GM19467 (cell line): ENCODE measurements around the gene SBF1.
"Not testable (repeated sequence)": the region's sequence is repeated elsewhere in the genome, so short reads cannot be mapped to it uniquely, and the experiment has no call there.

Experiments used
- ATAC-seq: cut with Tn5 transposase; IDR thresholded peaks from one replicate; pipeline ENCODE4 v1.9.1; 2021; ENCODE audit warnings: mild to moderate bottlenecking, moderate library complexity; ENCODE audit not compliant: unreplicated experiment

SBF1 gene

DNA sequence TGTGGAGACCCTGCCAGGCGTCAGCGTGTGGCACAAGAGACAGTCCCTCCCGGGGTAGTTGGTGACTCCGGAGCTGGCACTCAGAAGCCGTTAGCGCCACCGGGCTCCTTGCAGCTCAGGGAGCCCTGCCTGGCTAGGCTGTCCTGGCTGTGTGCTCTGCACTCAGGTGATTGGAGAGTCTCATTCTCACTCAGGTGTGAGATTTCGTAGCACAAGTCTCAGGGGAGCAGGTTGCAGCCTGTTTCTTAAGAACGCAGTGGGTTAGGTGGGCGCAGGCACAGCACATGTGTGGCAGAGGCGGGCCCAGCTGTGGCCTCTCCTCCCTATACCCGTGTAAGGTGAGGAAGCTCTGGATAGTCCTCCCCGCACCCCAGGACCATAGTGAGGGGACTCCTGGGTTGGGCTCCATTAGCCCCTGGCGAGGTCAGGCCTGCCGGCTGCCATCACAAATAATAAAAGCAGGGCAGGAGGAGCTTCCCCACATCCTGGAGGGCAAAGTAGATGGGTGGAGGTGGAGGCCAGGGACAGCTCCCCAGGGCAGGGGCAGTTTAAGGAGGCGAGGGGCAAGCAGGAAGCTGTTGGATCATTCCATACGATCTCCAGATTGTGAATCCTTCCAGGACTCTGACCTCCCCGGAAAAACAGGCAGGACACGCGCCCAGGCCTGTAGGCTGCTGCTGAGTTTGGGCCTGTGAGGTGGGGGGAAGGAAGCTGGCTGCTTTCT, 39.4 kb downstream of the SBF1 start:
- ATAC-seq = no peak

DNA sequence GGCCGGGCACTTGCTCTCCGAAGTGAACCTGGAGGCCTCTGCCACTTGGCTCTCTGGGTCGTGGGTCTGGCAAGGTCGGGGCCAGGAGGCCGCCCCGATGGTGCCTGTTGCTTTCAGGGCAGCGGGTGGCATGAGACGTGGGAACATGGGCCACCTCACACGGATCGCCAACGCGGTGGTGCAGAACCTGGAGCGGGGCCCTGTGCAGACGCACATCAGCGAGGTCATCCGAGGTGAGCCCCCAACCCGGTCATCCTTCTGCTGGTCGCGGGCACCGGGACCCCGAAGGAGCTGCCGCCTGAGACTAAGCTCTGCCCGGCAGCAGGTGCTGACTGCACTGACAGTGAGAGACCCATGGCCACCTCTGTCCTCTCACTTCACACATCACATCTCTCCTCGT, 40.0 kb downstream of the SBF1 start:
- no peak for ATAC-seq

DNA sequence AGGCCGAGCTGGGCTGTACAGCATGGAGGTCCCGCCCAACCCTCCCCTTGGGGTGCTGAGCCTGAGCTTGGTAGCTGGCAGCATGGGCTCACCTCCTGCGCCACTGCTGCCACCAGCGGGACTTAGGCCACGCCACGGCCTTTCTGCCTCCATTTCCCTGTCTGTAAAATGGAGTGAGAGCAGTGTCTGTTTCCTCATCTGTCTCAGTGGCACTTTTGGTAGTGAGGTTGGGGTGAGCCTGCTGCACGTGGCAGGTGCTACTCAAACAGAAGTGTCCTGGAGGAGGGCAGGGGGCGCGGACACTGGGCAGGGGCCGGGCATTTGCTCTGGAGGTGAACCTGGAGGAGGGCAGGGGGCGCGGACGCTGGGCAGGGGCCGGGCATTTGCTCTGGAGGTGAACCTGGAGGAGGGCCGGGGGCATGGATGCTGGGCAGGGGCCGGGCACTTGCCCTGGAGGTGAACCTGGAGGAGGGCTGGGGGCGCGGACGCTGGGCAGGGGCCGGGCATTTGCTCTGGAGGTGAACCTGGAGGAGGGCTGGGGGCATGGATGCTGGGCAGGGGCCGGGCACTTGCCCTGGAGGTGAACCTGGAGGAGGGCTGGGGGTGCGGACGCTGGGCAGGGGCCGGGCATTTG, 41.8 kb downstream of the SBF1 start:
- ATAC-seq = not testable (repeated sequence)

DNA sequence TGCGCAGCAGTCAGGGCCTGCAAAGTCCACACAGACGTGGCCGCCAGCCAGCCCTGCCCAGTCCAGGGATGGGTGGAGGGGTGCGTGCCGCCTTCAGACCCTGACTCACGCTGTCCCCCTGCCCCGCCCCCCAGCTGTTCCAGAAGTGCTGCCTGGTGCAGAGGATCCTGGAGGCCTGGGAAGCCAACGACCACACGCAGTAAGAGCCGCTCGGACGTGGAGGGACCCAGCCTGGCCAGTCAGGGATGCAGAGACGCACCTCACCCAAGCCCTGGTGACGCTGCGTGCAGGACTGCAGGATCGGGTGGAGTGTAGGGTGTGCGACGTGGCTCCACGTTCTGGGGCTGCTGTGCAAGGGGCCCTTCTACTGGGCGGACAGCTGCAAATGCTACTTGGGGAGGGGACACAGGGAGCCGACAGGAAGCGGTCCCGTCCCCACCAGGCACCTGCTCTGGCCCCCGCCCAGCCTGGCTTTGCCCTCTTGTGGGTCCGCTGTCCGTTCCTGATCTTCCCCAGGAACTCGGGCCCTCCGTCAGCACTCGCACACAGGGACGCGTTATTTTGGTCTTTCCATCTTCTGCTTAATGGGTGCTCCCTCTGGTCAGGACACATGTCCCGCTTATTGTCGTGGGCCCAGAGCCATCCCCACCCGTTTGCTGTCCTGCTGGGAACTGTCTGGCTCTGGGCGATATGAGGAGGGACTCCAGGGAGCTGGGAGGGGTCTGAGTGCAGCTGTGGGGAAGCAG, 42.5 kb downstream of the SBF1 start:
- no peak for ATAC-seq

DNA sequence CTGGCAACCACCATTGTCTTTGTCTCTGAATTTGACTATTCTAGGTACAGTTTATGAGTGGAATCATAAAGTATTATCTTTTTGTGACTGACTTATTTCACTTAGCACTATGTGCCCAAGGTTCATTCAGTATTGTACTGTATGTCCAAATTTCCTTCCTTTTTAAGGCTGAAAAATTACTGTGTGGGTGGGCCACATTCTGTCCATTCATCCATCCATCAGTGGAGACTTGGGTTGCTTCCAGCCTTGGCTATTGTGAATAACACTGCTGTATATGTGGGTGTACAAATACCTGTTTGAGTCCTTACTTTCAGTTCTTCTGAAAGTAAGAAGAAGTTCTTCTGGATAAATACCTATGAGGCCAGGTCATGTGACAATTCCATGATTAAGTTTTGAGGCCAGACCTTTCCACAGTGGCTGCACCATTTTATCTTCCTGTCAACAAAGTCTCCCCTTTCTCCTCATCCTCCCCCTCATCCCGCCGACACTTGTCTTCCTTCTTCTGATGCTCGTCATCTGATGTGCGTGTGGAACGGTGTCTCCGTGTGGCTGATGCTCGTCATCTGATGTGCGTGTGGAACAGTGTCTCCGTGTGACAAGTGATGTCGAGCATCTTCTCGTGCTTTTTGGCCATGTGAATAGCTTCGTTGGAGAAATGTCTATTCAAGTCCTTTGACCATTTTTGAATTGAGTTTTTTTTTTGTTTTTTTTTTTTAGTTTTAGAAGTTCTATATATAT, 49.5 kb downstream of the SBF1 start:
- ATAC-seq = no peak

DNA sequence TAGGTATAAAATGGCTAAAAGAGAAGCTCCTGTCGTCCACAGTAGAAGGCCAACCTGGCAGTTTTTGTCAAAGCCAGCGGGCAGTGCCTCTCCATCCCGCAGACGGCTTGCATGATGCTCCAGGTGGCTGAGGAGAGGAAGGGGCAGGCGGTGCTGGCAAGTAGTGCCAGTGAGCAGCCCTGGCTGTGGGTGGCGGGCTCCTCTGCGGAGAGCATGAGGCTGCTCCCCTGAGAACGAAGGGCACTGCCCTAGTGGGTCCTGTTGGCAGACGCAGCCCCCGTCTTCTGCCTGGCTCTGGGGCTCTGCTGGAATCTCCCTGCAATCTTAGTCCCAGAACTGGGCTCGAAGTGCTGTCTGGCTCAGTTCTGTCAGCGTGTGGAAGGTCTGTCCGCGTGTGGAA, 50.9 kb downstream of the SBF1 start:
- no peak for ATAC-seq

DNA sequence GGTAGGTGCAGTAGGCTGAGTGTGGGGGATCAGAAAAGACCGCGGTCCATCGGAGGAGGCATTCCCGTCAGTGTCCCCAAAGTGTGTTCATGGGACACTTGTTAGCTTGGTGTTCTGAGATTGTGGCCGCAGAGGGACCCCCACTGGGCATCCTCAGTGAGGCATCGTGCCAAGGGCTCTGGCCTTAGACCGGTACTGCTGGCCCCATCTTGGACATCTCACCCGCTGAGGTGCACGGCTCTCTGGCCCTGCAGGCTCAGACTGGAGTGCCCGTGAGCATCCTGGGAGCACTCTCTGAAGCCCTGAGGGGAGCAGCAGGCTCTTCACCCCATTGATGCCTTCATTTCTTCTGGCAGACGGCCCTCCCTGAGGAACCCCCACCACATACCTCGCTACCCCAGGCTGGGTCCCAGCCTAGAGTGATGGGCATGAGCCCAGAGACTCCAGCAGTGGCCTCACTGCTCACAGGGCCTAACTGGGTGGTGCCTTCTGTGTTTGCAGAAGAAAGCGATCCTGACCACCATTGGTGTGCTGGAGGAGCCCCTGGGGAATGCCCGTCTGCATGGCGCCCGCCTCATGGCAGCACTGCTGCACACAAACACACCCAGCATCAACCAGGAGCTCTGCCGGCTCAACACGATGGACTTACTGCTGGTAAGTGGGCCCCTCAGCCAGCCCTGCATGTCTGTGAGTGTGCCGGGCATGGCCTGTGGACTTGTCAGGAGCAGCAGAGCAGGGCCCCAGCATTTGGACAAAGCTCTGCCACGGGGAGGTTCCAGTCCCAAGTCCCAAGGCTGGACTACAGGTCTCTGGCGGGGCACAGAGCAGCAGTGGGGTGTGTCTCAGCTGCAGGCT, 51.6 kb downstream of the SBF1 start:
- no peak for ATAC-seq

DNA sequence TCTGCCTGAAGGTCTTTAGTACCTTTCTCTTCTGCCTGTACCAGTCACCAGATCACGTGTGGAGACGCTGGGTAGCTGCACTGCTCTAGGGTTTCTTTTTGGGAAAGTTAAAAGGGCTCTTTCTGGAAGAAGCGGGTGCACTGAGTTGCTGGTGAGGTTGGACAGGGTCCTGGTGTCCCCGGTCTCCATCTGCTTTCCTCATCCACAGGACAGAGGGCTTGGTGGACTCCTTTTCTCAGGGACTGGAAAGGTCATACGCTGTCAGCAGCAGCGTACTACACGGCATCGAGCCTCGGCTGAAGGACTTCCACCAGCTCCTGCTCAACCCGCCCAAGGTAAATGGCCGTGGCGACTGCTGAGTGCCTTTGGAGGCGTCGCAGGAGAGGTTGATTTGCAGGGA, 52.8 kb downstream of the SBF1 start:
- ATAC-seq = no peak

DNA sequence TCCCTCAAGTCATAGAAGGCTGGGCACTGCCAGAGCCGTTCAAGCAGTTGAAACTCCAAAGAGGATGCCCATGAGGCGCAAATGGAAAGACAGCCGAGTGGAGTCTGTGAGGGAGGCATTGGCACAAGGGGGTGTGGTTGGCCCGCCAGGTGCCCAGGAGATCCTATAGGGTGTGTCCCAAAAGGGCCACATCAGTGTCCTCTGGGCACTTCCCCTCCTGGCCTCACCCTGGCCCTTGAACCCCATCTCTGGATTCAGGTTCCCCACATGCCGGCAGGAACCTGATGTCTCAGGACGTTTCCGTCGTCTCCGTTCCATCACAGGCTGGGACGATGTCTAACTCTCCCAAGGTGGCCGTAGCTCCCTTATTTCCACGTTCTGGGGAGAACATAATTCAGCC, 54.3 kb downstream of the SBF1 start:
- ATAC-seq = no peak

DNA sequence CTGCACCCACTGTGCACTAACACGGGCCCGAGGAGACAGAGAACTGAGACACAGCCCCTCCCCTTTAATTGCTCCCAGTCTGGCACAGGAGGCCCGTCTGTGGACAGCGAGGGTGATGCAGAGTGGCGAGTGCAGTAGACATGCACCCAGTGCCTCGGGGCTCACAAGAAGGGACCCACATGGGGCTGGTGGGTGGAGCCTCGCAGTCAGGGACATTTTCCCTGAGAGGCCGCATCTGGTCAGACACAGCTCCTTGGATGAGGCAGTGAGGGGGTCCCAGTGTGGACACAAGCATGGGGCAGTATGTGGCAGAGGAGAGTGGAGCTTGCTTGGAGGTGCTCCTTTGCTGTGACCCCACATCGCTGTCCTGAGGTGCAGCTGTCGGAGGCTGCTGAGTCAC, 54.8 kb downstream of the SBF1 start:
- no peak for ATAC-seq

DNA sequence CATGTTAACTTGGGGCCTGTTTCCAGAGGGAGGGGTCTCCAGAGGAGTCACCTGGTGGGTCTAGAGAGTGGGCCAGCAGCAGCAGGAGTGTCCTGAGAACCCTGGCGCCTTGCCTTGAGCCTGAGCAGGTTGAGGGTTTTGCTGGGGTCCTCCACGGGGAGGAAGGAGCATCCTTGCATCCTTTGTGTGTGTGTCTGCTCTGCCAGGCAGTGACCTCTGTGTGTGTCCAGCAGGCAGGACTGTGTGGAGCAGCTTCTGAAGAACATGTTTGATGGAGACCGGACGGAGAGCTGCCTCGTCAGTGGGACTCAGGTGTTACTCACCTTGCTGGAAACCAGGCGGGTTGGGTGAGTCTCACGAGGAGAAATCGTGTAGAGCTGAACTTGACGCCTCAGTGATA, 55.7 kb downstream of the SBF1 start:
- ATAC-seq = no peak

DNA sequence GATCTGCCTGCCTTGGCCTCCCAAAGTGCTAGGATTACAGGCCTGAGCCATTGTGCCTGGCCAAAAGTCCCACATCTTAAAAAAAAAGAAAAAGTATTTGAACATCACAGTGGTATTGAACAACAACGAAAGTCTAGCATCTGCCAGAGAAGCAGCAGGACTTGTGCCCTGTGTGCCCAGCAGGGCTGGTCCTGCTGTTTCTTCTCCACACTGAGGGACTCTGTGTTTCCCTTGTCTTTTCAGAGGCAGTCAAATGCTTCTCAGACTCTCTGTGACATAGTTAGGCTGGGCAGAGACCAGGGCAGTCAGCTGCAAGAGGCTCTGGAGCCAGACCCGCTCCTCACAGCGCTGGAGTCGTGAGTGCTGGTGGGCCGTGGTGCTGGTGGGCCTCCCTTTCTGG, 56.2 kb downstream of the SBF1 start:
- no peak for ATAC-seq

DNA sequence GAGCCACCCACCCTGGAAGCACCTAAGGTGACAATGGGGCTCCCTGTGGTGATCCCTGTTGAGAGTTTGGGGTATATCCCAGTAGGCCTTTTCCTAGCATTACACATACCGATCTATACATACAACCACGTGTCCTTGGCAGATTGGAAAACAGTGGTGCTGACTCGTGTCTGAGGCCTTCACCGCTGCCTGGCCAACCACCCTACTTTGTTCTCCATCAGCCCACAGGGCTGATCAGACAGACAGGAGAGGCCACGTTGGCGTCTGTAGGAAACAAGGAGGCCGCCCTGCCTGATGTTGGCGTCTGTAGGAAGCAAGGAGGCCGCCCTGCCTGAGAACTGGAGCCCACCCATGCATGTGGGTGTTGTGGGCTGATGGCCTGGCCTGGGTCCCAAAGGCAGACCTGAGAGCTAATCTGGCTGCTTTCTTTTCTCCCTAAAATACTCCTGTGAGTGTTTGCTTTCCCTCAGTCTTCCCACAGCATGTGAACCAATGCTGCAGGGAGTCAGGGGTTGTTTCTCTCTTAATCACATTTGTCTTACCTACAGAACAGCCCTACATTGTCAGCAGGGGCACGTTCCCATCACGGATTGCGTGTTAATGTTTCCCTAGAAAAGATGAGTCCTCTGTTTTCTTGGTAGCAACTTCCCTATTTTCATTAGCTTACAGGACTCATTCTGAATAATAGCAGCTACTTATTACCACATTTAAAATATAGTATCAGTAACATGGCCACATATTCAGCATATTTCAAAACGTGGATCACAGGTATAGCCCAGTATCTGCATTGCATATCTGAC, 57.2 kb downstream of the SBF1 start:
- ATAC-seq = no peak

DNA sequence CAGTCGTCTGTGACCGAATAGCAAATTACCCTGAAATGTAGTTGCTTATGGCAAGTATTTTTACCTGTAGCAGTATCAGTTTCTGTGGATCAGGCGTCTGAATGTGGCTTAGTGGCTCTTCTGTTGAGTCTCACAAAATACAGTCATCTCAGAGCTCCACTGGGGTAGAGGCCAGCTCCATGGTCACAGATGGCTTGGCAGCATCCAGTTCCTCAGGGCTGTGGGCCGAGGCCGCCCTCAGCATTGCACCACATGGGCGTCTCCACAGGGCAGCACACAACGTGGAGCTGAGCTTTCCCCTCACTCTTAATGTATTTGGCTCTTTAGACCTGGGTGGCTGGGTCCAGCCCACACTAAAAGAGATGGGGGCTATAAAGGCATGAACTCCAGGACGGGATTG, 57.8 kb downstream of the SBF1 start:
- ATAC-seq = no peak

DNA sequence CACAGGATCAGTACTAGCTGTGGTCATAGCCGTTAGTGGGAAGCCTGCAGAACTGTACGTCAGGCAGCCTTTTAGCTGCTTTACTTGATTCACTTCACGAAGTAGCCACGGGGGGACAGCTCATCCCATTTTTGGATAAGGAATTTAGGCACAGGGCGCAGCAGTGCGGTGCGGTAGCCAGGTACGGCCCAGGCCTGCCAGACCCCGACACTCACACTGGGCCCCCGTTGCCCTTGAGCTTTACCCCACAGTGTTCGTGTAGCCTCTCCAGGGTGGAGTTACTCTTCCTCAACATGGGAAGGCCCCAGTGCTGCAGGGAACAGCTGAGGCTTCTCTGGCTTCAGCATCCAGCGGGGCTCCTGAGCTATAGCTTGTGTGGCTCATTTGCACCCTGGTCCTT, 59.4 kb downstream of the SBF1 start:
- no peak for ATAC-seq

DNA sequence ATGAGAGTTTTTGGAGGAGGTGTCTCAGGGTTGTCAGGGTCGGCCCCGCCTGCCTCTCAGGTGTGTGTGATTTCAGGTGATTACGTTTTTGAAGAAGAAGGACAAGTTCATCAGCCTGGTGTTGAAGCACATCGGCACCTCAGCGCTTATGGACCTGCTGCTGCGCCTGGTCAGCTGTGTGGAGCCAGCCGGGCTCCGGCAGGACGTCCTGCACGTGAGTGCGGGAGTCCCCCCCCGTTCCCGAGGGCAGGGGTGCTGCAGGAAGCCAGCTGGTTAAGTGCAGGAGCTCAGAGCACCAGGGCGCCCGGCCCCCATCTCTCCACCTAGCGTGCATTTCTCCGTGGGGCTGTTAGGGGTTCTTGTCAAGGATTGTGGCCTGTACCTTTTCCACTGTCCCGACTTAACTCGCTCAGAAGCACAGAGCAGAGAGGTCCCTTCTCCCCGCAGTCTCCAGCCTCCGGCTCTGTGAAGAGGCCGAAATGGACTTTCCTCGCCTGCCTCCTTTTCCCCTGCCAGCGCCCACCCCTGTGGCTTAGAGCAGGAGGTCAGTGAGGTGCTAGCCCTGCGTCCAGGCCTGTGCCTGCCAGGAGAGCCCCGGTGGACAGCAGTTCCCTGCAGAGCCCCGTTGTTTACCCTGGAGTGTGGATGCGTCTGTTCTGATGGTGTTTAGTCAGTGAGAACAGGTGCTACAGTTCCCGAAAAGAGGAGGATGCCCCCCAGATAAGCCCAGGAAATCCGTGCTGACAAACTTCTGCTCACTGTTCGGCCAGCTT, 60.2 kb downstream of the SBF1 start:
- ATAC-seq = no peak

DNA sequence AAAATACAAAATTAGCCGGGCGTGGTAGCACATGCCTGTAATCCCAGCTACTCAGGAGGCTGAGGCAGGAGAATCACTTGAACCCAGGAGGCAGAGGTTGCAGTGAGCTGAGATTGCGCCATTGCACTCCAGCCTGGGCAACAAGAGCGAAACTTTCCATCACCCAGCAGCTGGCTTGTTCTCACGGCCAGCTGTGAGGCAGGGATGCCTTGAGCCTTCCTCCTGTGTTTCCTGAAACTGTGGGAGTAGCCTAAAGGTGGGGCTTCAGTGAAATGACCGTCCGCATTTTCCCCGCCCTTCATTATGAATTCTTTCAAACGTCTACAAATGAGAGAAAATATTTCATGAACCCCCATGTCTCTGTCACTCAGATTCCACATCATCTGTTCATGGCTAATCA, 65.9 kb downstream of the SBF1 start:
- not testable (repeated sequence) for ATAC-seq

DNA sequence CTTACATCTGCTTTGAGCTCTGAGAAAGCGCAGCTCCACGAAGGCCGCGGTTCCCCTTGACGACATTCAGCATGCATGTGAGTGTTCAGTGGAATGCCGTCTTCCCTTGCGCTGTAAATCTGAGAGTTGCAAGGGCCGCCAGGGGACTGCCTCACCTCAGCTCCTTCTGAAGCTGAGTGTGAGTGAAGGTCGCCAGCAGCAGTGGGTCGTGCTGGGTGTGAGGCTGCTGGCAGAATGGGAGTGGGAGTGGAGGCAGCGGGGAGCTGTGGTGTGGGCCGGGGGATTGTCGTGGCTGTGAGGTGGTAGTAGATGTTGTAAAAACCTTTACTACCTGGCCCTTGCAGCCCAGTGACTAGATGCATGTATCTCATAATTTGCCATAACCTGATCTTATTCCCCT, 66.5 kb downstream of the SBF1 start:
- ATAC-seq = no peak
